PFSK-1 (cell line): ENCODE measurements around the gene OPCML.

Experiments
- POLR2AphosphoS5 ChIP-seq: IDR thresholded peaks from 2 replicates; pipeline ENCODE4 v1.6.1; 2012; ENCODE audit warnings: low read depth, mild to moderate bottlenecking, control low read depth, low read length, moderate library complexity
- TAF1 ChIP-seq: IDR thresholded peaks from 2 replicates; pipeline ENCODE4 v1.6.1; 2012; ENCODE audit warnings: low read length, control low read depth, borderline replicate concordance; ENCODE audit not compliant: insufficient read depth
- TF ChIP-seq, protein P1 (sequence below), 2 experiments: IDR thresholded peaks; 2 replicates each; pipeline versions ENCODE4 v1.6.1 to v1.8.0; 2011 to 2012; ENCODE audit warnings: low read depth in 2 of 2, low read length in 2 of 2, control low read depth in 1 of 2, inconsistent platforms in 1 of 2, mild to moderate bottlenecking in 1 of 2, moderate library complexity in 1 of 2; ENCODE audit not compliant: insufficient read depth in 1 of 2

DNA sequence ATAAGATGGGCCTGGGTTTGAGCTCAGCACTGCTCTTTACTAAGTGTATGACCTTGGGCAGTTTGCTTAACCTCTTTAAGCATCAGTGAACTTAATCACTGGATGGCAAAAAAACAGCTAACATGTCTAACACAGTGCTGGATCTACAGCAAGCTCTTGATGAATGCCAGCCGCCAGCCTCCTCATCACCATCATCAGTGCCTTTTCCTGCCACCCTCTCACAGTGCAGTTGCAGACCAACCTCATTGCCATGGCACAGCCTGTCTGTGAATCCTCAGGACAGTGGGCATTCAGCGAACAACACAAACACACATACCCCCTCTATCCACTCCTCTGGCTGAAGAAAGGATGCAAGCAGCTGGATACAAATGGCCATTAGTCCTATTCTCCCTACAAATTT lies 133.0 kb downstream of the OPCML start:
- TF ChIP-seq, protein P1, sequence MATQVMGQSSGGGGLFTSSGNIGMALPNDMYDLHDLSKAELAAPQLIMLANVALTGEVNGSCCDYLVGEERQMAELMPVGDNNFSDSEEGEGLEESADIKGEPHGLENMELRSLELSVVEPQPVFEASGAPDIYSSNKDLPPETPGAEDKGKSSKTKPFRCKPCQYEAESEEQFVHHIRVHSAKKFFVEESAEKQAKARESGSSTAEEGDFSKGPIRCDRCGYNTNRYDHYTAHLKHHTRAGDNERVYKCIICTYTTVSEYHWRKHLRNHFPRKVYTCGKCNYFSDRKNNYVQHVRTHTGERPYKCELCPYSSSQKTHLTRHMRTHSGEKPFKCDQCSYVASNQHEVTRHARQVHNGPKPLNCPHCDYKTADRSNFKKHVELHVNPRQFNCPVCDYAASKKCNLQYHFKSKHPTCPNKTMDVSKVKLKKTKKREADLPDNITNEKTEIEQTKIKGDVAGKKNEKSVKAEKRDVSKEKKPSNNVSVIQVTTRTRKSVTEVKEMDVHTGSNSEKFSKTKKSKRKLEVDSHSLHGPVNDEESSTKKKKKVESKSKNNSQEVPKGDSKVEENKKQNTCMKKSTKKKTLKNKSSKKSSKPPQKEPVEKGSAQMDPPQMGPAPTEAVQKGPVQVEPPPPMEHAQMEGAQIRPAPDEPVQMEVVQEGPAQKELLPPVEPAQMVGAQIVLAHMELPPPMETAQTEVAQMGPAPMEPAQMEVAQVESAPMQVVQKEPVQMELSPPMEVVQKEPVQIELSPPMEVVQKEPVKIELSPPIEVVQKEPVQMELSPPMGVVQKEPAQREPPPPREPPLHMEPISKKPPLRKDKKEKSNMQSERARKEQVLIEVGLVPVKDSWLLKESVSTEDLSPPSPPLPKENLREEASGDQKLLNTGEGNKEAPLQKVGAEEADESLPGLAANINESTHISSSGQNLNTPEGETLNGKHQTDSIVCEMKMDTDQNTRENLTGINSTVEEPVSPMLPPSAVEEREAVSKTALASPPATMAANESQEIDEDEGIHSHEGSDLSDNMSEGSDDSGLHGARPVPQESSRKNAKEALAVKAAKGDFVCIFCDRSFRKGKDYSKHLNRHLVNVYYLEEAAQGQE (IDR thresholded peaks at IDR 0.05; ENCODE audit: insufficient read depth in 1 of 2, low read depth in 2 of 2, low read length in 2 of 2): no peak
- TF ChIP-seq POLR2AphosphoS5 (no peak), TAF1 (no peak)
